ENCODE measurements around the gene CRLF2.

DNA sequence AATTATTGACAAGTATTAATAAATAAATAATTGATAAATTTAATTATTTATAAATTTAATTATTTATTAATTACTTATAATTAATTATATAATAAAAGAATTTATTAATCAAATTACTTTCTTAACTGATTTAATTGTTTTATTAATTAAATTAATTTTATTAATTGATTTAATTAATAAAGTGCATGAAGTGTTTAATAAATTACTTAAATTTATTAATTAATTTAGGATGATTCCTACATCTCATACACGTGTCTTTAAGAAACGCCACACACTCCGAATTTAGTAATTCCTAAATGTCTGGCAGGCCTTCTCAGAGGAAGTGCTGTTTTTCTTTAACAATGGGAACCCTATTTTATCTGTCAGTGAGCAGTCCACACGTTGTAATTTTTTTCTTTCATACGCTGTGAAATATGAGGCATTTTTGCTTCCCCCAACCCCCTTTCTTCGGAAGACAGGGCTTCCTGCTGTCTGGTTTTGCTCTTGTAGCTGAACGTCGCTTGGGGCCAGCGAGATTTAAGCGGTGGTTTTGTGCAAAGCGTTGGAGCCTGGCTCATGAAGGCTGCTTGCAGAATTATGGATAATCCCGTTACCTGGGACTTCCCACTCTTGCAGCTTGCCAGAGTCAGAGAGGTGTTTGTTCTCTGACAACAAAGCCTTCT lies 46.8 kb downstream of the CRLF2 start:
- TF ChIP-seq, protein P1, sequence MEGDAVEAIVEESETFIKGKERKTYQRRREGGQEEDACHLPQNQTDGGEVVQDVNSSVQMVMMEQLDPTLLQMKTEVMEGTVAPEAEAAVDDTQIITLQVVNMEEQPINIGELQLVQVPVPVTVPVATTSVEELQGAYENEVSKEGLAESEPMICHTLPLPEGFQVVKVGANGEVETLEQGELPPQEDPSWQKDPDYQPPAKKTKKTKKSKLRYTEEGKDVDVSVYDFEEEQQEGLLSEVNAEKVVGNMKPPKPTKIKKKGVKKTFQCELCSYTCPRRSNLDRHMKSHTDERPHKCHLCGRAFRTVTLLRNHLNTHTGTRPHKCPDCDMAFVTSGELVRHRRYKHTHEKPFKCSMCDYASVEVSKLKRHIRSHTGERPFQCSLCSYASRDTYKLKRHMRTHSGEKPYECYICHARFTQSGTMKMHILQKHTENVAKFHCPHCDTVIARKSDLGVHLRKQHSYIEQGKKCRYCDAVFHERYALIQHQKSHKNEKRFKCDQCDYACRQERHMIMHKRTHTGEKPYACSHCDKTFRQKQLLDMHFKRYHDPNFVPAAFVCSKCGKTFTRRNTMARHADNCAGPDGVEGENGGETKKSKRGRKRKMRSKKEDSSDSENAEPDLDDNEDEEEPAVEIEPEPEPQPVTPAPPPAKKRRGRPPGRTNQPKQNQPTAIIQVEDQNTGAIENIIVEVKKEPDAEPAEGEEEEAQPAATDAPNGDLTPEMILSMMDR (IDR thresholded peaks at IDR 0.05) = no peak
- TF ChIP-seq POLR2A (IDR thresholded peaks at IDR 0.05) = no peak
